Cortex of kidney (tissue), 1 donor: ENCODE measurements around the gene CPO.

Source experiments
- DNase-seq: peaks from one replicate; lab custom pipeline; 2025; lab: John Stamatoyannopoulos, UW

CPO gene

DNA sequence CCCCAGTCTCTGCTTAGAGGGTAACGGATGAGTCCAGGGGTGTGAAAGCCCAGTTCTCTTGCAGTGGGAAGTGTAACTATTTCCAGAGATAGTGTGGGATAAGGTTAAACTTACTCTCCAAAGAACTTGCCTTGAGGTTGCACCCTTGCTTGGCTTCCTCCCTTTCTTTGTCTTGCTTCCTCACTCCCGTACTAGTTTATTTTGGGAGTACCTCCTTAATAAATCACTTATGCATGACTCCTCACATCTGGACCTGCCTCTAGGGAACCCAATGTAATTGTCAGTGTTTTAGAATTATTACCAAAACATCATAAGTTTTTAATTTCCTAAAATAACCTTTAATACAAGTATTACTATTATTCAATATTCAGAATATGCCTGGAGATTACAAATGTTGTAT lies 35.2 kb downstream of the CPO start:
- no peak for DNase-seq

- DNase-seq: no peak
These were observed 39.4 kb downstream of the CPO start for GRCh38 chr2:206978746-206979145.

- DNase-seq: no peak
These were observed 40.0 kb downstream of the CPO start for GRCh38 chr2:206979365-206979764.

DNA sequence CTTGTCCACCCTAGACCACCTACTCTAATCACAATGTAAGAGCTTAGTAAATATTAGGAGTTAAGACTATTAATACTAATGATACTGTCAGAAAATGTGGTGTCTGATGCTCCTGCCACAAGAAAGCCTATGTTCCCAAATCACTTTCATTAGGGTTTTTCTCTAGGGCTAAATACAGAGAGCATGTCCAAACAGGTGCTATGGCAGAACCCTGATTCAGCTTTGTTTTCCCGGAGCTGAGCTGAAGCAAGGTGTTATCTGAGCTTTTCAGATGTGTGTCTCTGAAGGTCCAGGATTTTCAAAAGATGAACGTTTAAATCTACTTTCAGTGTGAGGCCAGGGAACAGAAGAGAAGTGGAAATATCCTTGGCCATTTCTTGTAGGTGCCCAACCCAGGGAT lies 40.6 kb downstream of the CPO start:
- DNase-seq: no peak

DNA sequence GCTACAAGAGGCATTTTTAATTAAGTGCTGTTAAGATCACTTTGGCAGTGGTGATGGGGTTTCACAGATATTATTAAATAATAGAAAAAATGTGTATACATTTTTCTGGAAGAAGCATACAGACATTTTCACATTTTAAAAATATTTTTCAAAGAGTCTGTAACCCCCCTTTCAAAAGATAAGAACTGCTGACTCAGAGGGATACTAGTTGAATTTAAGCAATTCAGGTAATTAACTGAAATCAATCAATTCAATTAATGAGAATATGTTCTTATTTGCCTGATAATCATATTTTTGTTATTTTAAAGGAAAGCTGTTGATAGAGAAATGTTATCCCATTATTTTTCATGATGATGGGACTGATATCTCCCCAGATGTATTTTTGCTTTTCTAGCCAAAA lies 41.1 kb downstream of the CPO start:
- DNase-seq: no peak

GRCh38 chr2:206981086-206981674 lies 41.9 kb downstream of the CPO start:
- no peak for DNase-seq

- no peak for DNase-seq
These were observed 42.5 kb downstream of the CPO start for GRCh38 chr2:206981739-206982340.

DNA sequence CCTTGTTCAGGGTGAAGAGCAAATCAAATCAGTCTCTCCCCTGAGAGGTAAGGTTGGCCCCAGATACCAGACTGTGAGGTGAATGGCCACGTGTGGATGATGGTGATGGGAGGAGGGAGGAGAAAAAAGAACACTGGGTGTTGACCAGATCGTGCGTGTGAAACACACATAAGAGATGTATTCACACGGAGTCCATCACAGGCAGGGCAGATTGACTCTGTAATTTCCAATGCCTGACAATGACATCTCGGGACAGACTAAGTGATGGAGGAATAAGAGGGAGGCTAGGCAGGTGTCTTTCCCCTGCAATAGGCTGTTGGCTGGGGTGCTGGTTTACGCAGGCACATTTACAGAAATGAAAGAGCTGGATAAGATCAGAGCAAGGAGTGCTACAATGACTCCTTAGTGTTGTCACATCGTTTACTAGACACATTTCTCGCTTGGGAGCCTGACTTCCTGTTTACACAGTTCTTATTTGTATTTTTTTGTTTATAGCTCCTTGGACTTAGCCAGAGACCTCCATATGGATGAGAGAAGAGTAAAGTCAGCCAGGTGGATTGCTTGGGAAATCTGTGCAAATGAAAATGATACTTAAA lies 43.1 kb downstream of the CPO start:
- no peak for DNase-seq

GRCh38 chr2:206983161-206983859 lies 44.0 kb downstream of the CPO start:
- DNase-seq: no peak

DNA sequence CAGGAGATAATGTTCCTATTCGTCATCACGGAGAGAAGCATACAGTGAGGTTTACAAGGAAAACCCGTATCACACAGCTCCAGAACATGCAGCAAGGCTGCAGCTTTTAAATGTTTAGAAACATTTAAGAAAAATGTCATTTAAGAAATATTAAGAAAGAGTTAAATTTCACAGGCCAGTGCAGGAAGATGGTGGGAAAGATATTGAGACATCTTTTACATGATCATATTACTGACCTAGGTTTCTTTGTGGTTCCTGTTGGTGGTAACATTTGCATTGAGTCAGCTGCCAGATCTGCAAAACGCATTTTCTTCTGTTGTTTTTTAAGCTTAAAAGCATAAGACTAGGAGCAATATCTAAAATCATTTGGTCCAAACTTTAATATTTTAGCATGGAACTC lies 44.9 kb downstream of the CPO start:
- no peak for DNase-seq

- DNase-seq: no peak
These were observed 47.6 kb downstream of the CPO start for GRCh38 chr2:206986943-206987342.

DNA sequence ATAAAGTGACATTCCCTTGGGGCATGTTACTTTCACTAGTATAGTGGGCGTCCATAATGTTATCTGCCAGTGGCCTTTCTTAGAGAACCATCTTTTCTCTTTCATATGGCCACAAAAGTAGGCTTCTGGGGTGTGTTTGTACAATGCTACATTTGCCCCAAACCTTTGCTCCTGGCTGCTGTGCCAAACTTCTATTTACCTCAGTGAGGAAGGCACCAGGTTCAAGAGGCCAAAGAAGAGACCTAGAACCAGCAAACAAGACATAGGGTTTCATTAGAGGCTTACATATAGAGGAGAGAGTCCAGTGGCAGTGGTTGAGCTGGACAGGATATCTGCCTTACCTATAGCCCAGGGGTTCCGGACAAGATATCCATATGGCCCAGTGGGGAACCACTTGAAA lies 48.5 kb downstream of the CPO start:
- DNase-seq: no peak

DNA sequence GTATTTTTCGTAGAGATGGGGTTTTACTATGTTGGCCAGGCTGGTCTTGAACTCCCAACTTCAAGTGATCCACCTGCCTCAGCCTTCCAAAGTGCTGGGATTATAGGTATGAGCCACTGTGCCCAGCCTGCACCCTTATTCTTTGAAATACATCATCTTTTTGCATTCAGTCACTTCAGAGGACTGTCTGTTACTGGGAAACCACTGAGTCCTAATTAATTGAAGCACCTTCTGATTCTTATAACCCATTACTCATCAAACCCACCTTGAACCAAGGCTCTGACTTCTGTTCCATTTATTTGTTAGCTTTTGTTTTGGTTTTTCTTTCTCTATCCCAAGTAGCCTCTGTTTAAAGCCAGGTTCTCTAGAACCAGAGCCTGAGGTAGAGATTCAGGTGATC lies 49.6 kb downstream of the CPO start:
- no peak for DNase-seq

- no peak for DNase-seq
These were observed 50.0 kb downstream of the CPO start for GRCh38 chr2:206989311-206989710.

GRCh38 chr2:206990360-206990759 lies 51.0 kb downstream of the CPO start:
- DNase-seq: no peak

DNA sequence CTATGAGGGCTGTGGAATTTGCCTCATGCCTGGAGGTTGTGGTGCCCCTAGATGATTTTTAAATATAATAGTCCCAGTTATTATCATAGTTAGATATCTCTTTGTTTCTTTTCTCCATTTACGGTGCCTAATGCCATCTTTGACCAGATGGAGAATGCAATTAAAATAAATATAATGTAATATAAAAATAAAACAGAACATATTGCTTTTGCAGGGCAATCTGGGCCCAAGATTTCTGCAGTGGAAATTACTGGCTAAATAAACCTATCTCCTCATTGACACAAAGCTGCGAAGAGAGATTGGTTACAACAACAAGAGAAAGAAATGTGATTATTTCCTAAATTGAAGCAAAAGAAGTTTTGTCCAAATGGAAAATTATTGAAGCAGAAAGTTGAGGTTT lies 51.8 kb downstream of the CPO start:
- DNase-seq: no peak

DNA sequence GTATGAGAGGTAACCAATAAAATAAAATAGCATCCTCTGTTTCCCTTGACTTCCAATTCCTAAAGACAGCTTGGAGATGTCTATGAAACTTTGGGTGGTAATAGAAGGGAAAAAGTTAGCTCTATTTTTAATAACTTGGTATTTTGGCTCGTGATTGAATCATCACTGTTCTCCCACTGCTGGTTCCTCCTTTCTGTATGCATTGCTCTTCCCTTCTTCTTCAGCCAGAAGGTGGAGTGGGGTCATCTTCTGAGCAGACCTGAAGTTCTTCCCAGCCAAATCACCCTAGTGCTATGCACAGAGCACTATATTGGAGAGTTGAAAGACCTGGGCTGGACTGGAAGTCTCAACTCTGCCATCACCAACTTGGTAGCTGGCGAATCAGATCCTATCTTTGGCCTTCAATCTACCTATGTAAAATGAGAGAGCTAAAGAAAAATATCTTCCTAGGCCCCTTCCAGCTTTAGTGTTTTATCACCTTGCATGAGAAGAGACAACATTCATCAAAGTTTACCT lies 54.1 kb downstream of the CPO start:
- no peak for DNase-seq

GRCh38 chr2:206993964-206994363 lies 54.6 kb downstream of the CPO start:
- no peak for DNase-seq

DNA sequence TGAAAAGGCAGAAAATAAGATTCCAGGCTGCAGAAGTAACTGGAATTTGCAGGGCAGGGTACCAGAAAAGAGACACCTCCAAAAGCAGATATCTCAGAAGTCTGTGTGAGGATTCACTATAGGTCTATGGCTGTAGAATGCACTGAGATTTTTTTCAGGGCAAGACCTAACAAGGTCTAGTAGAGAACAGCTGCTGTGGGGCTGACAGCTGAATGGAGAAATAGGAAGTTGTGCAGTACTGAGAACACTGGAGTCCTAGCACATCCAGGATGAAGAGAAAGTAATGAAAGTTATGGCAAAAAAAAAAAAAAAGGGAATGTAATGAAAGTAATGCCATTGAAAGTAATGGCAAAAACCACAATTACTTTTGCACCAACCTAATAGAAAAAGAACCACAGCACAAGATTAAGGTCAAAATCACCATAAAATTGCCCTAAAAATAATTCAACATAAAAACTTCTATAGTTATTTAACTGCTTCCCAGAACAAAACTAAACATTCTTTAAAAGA lies 57.3 kb downstream of the CPO start:
- DNase-seq: no peak

- no peak for DNase-seq
These were observed 69.0 kb downstream of the CPO start for GRCh38 chr2:207008105-207008990.

DNA sequence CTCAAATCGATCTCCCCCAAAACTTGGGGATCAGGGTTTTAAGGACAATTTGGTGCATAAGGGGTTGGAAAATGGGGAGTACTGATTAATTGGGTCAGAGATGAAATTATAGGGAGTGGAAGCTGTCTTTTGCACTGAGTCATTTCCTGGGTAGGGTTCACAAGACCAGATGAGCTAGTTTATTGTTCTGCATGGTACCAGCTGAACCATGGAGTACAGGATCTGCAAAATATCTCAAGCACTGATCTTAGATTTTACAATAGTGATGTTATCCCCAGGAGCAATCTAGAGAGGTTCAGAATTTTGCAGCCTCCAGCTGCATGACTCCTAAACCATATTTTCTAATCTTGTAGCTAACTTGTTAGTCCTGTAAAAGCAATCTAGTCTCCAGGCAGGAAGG lies 73.1 kb downstream of the CPO start:
- no peak for DNase-seq

DNA sequence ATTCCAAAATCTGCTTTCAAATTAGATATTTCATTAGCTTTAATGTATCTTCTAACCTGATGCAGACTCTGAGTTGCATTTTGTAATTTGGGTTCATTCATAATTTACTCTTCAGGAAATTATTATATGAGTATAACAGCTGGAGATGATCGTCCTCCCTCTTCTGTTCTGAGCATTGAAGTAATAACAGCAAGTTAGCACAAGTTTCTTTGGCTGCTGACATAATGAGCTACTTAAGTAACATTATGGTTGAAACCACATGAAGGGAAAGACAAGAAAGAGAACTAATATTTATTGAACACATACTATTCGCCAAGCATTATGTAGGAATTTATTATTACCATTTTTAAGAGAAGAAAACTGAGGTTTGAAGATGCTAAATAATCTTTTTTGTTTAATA lies 75.1 kb downstream of the CPO start:
- DNase-seq: no peak
